Activated naive CD4-positive, alpha-beta T cell treated with anti-CD3 and anti-CD28 coated beads, Interleukin-2, amount 50 U/mL, for 16 hours (primary cell): ENCODE data around the gene METTL9.
"Not testable (repeated sequence)": the region's sequence is repeated elsewhere in the genome, so short reads cannot be mapped to it uniquely, and the experiment has no call there.

ENCODE experiments used
- DNase-seq: peaks from one replicate; pipeline ENCODE4 v3.0.0-alpha.2; 2020

Gene METTL9

DNA sequence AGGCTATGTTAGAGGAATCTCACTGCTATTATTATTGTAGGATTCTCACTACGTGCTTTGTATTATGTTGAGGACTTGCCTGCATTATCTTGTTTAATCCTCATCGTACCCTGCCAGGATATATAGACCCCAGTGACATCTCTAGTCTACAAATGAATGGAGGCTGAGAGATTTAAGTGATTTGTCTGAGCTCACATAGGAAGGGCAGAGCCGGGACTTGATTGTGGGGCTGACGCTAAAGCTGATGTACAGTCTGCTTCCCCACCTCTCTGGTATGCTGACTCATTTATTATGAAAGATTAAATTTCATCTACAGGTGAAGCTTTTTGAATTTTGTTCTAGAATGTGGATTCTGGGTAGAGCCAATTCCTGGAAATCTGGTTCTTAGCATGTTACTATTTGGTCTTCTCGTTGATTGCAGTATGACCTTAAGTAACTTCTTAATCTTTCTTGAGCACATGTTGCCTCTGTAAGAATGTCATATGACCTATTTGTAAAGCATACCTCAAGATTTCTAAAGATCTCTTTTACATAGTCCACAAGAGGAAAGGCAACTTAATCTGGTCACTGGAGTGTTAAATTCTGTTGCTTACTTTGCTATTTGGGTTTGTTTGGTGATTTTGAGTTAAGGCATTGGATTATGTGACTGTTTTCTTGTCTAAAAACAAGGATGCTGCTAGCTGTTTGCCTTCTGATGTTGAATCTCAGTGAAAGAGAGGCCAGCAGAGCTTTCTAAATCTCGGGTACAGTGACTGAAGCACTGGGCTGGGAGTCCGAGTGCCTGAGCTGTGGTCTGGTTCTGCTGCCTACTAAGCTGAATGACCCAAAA is 12.4 kb downstream of the METTL9 start:
- no peak for DNase-seq

DNA sequence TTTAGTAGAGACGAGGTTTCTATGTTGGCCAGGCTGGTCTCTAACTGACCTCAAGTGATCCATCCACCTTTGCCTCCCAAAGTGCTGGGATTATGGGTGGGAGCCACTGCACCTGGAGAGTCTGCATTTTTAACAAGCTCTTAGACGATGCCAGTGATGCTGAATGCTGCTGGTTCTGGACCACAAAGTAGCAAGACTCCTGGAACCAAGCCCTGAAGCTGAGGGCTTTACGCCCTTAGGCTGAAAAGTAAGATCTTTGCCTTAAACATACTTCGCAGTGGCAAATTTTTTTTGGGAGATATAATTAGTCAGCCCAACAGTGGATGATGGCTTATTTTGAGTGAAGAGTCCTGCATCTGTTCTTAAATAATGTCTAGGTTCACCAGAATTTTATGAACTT is 14.0 kb downstream of the METTL9 start:
- DNase-seq = no peak

GRCh38 chr16:21613781-21614180 is 14.4 kb downstream of the METTL9 start:
- no peak for DNase-seq

DNA sequence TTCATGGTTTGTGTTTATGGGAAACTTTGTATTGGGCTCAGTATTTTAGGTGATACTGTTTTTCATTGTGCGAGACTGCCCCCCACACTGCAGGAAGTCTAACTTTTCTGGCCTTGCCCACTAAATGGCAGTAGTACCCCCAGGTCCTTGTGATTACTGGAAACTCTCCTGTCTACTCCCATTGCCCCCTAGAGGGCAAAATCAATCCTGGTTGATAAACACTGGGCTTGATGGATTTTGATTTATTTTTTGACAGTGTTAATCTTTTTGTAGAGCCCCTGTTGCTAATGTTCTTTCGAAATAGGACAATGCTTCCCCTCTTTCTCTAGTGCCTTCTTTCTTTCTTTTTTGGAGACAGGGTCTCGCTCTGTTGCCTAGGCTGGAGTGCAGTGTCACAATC is 15.5 kb downstream of the METTL9 start:
- no peak for DNase-seq

DNA sequence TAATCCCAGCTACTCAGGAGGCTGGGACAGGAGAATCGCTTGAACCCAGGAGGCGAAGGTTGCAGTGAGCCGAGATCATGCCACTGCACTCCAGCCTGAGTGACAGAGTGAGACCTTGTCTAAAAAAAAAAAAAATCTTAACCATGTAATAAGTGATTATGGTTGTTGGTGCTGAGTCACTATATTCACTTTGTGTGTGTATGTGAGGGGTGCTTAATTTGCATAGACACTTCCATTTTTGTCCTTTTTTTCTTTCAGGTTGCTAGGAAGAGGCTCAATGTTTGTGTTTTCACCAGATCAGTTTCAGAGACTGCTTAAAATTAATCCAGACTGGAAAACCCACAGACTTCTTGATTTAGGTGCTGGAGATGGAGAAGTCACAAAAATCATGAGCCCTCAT is 18.2 kb downstream of the METTL9 start:
- no peak for DNase-seq

- DNase-seq = no peak
Measured at GRCh38 chr16:21618281-21618680, 18.9 kb downstream of the METTL9 start.

DNA sequence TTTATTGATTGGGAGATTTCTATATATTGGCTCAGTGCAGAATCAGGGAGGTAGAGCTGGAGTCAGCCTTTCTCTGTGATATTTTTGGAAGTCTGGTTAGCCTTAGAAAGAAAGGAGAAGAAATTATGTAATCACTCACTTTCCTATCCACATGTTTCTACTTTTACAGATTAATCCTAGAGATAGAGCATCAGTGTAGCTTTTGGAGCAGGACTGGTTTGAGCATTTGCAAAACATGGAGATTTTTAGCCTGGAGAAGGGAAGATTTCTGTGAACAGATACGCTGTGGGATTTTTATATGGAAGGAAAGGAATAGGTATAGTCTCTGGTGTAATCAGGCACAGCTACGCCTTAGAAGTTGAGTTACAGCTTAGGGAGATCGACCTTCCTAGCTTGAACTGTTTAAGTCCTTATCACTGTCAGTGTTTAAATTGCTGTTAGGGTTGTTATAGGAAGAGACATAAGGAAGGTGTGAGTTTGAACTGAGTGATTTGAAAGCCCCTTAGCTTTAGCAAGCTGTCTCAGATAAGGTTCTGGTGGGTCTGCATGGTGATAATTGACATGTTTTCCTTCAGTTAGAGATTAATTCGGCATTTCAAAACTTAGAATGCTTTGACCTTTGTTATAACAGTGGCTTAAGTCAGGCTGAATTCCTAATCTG is 20.5 kb downstream of the METTL9 start:
- no peak for DNase-seq

GRCh38 chr16:21620592-21620991 is 21.2 kb downstream of the METTL9 start:
- DNase-seq = no peak

- no peak for DNase-seq
Measured at GRCh38 chr16:21622545-21622944, 23.2 kb downstream of the METTL9 start.

GRCh38 chr16:21625026-21625425 is 25.6 kb downstream of the METTL9 start:
- no peak for DNase-seq

DNA sequence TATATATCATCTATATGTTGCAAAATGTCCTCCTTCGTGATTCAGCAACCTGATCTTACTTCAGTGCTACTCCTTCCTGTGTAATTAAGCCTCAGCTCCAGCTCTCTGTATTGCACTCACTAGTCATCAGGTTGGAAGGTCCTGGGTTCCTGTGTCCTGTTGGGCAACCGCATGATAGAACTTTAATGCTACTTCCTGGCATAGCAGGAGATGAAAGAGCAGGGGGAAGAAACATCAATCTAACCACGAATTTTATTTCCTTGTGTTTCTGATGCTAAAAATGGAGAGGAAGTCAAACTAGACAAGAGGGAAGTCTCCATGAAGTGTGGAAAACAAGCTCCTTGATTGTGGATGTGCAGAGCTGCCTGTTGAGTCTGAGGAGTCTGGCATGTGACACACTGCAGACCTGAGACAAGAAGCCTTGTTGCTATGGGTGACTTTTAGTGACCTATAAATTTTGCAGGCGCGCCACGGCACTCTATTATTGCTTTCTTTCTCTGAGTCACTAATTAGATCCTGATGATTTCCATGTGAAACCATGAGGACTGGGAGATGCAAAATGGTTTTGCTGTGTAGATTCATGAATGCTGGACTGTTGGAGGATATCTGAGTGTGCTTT is 27.4 kb downstream of the METTL9 start:
- DNase-seq = no peak

DNA sequence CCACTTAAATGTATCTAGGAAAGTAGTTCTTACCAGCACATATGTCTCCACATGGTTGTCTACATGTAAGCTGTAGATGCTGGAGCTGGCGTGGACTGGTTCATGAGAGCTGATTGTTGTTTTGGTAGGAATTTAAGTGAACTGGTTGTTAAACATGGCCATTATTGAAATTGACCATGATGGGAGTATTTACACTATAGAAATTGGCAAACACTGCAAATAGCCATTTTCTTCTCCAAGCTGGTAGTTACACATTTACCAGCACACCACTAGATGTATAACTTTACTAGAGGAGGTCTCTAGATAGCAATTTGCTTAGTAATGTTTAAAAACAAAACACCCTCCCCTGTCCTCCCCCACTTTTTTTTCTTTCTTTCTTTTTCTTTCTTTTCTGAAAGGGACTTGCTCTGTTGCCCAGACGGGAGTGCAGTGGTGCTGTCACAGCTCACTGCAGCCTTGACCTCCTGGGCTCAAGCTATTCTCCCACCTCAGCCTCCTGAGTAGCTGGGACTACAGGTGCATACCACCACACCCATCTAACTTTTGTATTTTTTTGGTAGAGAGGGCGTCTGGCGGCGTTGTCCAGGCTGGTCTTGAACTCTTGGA is 28.8 kb downstream of the METTL9 start:
- no peak for DNase-seq

DNA sequence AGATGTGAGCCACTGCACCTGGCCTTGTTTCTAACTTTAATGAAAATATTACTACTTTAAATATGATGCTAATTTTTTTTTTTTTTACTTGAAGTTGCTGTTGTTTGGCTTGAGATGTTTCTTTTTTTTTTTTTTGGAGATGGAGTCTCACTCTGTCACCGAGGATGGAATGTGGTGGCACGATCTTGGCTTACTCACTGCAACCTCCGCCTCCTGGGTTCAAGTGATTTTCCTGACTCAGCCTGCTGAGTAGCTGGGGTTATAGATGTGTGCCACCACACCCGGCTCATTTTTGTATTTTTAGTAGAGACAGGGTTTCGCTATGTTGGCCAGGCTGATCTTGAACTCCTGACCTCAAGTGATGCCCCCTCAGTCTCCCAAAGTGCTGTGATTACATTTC is 29.4 kb downstream of the METTL9 start:
- DNase-seq = no peak

DNA sequence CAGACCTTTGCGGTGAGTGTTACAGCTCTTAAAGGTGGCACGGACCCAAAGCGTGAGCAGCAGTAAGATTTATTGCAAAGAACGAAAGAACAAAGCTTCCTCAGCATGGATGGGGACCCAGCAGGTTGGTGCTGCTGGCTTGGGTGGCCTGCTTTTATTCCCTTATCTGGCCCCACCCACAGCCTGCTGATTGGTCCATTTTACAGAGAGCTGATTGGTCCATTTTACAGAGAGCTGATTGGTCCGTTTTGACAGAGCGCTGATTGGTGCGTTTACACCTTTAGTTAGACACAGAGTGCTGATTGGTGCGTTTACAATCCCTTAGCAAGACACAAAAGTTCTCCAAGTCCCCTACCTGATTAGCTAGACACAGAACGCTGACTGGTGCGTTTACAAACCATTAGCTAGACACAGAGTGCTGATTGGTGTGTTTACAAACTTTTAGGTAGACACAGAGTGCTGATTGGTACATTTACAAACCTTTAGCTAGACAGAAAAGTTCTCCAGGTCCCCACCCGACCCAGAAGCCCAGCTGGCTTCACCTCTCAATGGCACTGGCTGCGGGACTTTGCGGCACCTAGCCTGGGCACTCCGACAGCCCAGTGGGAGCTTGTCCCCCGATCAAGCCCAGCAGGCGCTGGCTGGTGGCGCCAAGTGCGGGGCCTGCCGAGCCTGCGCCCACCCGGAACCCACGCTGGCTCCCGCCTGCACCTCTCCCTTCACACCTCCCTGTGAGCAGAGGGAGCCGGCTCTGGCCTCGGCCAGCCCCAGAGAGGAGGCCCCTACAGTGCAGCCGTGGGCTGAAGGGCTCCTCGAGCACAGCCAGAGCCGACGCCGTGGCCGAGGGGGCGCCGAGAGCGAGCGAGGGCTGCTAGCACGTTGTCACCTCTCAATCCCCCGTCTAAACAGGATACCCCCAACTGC is 30.5 kb downstream of the METTL9 start:
- not testable (repeated sequence) for DNase-seq

DNA sequence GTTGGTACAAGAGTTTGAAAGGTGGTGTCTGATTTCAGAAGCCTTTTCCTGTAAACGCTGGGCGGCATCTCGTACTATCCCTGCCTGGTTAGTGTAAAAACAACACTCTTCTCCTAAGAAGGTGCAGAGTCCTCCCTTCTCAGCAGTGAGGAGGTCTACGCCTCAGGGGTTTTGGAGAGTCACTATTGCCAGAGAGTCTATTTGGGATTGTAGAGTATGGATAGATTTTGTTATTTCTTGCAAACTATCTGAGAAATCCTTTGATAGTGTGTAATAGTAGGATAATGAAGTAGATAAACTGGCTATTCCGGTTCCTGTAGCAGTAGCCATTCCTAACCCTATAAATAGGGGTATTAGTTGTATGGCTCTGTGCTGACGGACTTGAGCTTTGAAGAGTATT is 31.5 kb downstream of the METTL9 start:
- DNase-seq = not testable (repeated sequence)

DNA sequence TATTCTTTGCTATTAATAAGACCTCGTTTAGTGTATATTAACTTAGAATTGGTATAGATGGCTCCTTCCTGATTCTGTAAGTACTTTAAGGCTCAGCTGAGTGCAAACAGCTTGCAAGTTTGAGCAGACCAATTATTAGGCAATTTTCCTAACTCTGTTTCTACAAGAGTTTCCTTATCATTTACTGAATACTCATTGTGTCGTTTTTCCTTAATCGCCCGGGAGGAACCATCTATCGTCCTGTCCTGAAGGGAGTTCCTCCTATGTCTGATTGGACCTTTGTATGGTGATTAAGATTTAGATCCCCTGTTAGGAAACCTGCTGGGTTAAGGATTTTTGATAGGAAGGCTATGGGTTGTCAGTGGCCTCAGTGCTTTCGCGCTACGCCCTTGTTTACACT is 32.0 kb downstream of the METTL9 start:
- not testable (repeated sequence) for DNase-seq

GRCh38 chr16:21631951-21632575 is 32.7 kb downstream of the METTL9 start:
- not testable (repeated sequence) for DNase-seq

GRCh38 chr16:21634216-21634615 is 34.8 kb downstream of the METTL9 start:
- DNase-seq = no peak

- not testable (repeated sequence) for DNase-seq
Measured at GRCh38 chr16:21635694-21636093, 36.3 kb downstream of the METTL9 start.

DNA sequence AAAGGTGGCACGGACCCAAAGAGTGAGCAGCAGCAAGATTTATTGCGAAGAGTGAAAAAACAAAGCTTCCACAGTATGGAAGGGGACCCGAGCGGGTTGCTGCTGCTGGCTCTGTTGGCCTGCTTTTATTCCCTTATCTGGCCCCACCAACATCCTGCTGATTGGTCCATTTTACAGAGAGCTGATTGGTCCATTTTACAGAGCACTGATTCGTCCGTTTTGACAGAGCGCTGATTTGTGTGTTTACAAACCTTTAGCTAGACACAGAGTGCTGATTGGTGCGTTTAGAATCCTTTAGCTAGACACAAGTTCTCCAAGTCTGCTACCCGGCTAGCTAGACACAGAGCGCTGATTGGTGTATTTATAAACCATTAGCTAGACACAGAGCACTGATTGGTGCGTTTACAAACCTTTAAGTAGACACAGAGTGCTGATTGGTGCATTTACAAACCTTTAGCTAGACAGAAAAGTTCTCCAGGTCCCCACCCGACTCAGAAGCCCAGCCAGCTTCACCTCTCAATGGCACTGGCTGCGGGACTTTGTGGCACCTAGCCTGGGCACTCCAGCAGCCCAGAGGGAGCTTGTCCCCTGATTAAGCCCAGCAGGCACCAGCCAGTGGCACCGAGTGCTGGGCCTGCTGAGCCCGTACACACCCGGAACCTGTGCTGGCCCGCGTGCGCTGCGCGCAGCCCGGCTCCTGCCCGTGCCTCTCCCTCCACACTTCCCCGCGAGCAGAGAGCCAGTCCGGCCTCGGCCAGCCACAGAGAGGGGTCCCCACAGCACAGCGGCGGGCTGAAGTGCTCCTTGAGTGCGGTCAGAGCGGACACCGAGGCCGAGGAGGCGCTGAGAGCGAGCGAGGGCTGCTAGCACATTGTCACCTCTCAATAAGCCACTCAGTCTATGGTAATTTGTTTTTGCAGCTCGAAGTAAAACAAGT is 37.9 kb downstream of the METTL9 start:
- no peak for DNase-seq

- no peak for DNase-seq
Measured at GRCh38 chr16:21638573-21638975, 39.2 kb downstream of the METTL9 start.
